SK-N-SH (cell line): ENCODE results near the gene NLGN3.

Experiments used
- CHD2 ChIP-seq: fragments of 150-350 bp; IDR thresholded peaks from 2 replicates; pipeline ENCODE4 v1.6.1; 2018; ENCODE audit warnings: low read length; ENCODE audit not compliant: partially characterized antibody
- GABPA ChIP-seq: IDR thresholded peaks from 2 replicates; pipeline ENCODE4 v1.4.0; 2012; ENCODE audit warnings: low read depth, mild to moderate bottlenecking
- MXI1 ChIP-seq: IDR thresholded peaks from 2 replicates; pipeline ENCODE4 v1.6.1; 2012; ENCODE audit warnings: mild to moderate bottlenecking, low read depth, low read length, improper control_type of control experiment
- TAF1 ChIP-seq: IDR thresholded peaks from 2 replicates; pipeline ENCODE4 v1.6.1; 2012; ENCODE audit warnings: low read depth, mild to moderate bottlenecking, low read length, moderate library complexity, borderline replicate concordance
- TCF12 ChIP-seq: IDR thresholded peaks from 2 replicates; pipeline ENCODE4 v1.4.0; 2012
- TF ChIP-seq, protein P1 (sequence below): fragments of 200-600 bp; sonication (generic); IDR thresholded peaks from 2 replicates; pipeline ENCODE4 v1.6.1; 2017; ENCODE audit warnings: antibody characterized with exemption, mild to moderate bottlenecking, moderate library complexity
- TF ChIP-seq, protein P2 (sequence below): IDR thresholded peaks from 2 replicates; pipeline ENCODE4; 2012
- TF ChIP-seq, protein P3 (sequence below): fragments of 150-350 bp; IDR thresholded peaks from 2 replicates; pipeline ENCODE4 v1.6.1; 2016; ENCODE audit warnings: mild to moderate bottlenecking, low read depth, low read length

DNA sequence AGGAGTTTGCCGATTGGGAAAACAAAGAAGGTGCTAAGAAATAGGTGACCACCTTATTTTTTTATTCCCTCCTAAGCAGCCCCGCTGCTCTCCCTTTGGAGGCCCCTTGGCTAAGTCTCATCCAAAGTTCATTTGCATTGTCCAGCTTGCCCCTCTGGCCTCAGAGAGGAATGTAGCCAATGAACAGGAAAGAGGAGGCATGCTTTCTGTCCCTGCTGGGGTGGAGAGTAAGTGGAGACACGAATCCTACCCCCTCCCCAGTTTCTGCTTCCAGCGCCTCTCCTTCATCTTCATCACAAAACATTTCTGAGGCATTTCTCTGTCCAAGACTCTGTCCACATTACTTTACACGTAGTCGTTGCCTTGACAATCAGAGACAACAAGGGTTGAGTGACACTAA, 38.7 kb downstream of the NLGN3 start:
- TF ChIP-seq, protein P1, sequence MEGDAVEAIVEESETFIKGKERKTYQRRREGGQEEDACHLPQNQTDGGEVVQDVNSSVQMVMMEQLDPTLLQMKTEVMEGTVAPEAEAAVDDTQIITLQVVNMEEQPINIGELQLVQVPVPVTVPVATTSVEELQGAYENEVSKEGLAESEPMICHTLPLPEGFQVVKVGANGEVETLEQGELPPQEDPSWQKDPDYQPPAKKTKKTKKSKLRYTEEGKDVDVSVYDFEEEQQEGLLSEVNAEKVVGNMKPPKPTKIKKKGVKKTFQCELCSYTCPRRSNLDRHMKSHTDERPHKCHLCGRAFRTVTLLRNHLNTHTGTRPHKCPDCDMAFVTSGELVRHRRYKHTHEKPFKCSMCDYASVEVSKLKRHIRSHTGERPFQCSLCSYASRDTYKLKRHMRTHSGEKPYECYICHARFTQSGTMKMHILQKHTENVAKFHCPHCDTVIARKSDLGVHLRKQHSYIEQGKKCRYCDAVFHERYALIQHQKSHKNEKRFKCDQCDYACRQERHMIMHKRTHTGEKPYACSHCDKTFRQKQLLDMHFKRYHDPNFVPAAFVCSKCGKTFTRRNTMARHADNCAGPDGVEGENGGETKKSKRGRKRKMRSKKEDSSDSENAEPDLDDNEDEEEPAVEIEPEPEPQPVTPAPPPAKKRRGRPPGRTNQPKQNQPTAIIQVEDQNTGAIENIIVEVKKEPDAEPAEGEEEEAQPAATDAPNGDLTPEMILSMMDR: no peak
- TF ChIP-seq, protein P2, sequence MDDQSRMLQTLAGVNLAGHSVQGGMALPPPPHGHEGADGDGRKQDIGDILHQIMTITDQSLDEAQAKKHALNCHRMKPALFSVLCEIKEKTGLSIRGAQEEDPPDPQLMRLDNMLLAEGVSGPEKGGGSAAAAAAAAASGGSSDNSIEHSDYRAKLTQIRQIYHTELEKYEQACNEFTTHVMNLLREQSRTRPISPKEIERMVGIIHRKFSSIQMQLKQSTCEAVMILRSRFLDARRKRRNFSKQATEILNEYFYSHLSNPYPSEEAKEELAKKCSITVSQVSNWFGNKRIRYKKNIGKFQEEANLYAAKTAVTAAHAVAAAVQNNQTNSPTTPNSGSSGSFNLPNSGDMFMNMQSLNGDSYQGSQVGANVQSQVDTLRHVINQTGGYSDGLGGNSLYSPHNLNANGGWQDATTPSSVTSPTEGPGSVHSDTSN: no peak
- no peak for TF ChIP-seq TCF12
- no peak for TF ChIP-seq TAF1
- TF ChIP-seq CHD2: no peak
- no peak for TF ChIP-seq GABPA
- TF ChIP-seq, protein P3, sequence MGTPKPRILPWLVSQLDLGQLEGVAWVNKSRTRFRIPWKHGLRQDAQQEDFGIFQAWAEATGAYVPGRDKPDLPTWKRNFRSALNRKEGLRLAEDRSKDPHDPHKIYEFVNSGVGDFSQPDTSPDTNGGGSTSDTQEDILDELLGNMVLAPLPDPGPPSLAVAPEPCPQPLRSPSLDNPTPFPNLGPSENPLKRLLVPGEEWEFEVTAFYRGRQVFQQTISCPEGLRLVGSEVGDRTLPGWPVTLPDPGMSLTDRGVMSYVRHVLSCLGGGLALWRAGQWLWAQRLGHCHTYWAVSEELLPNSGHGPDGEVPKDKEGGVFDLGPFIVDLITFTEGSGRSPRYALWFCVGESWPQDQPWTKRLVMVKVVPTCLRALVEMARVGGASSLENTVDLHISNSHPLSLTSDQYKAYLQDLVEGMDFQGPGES: no peak
- no peak for TF ChIP-seq MXI1
